GM12874 (cell line): Measurements from ENCODE around the gene CCDC112.

Experiments used
- CTCF ChIP-seq: IDR thresholded peaks from 2 replicates; pipeline ENCODE4 v1.5.1; 2011; ENCODE audit warnings: low read depth, mild to moderate bottlenecking, control low read depth, low read length, moderate library complexity; ENCODE audit not compliant: insufficient read depth

Gene CCDC112

GRCh38 chr5:115296124-115297022 is at the start of gene CCDC112:
CCDC112 (minus strand) TSS chr5:115296654; CDS start chr5:115296543, 111 bp downstream.
- TF ChIP-seq CTCF: no peak

GRCh38 chr5:115345344-115345743 is 48.9 kb upstream of the CCDC112 start:
- no peak for TF ChIP-seq CTCF

- TF ChIP-seq CTCF: no peak
These were observed 47.4 kb upstream of the CCDC112 start for GRCh38 chr5:115343855-115344254.

GRCh38 chr5:115342590-115343377 is 46.3 kb upstream of the CCDC112 start:
- TF ChIP-seq CTCF: no peak

- TF ChIP-seq CTCF: no peak
These were observed 45.3 kb upstream of the CCDC112 start for GRCh38 chr5:115341745-115342144.

GRCh38 chr5:115338851-115339250 is 42.4 kb upstream of the CCDC112 start:
- no peak for TF ChIP-seq CTCF

GRCh38 chr5:115337882-115338281 is 41.4 kb upstream of the CCDC112 start:
- TF ChIP-seq CTCF: no peak
